Hippocampal formation (tissue), 2 donors: ENCODE measurements around the gene GAB1.

ENCODE experiments used
- DNase-seq, 2 donors: peaks; one replicate each; lab custom pipeline; 2025; lab: John Stamatoyannopoulos, UW

GAB1 gene

DNA sequence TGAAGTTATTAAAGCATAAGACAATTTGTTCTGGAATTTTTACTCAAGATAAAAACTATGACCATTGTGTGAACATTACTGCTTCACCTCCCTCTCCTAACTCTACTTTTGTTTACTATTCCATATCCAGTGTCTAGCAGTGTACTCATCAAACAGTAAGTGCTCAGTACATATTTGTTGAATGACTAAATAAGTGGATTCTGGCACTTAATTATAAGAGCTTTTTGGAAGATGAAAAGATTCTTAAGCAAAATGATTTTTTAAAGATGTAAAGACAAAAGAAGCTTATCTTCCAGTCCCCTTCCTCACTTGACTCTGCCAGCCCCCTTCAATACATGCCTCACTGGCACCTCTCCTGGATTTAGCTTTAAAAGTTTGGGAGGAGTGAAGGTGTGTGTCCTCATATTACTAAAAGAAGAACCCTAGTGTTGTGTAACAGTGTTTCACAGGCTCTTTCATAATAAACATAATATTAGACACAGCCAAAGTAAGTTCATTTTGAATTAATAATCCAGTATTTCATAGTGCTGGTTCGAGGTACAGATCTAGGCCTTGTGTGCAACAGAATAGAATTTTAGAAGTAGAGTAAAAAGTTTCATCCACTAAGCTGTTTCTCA, 53.0 kb downstream of the GAB1 start:
- DNase-seq: no peak

DNA sequence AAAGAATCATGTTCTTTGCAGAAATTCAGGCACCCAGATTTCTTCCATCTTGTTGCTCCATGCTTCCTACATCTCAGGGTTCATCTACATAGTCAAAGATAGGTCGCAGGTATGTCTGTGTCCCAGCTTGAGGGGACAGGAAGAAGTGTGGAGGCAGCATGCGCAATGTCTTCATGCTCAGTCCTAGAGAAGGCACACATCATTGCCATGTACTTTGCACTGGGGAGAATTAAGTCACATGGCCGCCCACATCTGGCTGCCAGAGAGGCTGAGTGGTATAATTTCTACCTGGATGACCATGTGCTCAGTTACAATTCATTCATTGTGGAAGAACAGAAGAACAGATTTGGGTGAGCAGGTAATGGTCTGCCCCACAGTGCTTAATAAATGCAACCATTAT, 54.1 kb downstream of the GAB1 start:
- peak in 1 of 2 donors; percentile 26 for DNase-seq

DNA sequence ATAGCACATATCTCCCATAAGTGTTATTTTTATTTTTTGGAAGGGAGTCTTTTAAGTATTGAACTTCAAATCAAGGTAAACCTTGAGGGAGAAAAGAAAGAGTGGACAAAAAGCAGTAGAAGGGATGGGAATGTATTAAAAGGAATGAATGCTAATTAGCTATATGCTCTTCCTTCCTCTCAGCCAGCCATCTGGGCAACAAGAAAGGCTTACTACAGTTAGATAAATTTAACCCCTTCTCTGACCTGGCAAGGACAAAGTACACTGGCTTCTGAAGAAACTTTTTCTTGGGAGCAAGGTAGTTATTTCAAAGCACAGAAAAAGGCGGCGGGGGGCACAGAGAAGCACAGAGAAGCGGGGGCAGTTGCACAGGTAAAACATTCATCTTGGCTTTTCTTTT, 54.6 kb downstream of the GAB1 start:
- no peak for DNase-seq

DNA sequence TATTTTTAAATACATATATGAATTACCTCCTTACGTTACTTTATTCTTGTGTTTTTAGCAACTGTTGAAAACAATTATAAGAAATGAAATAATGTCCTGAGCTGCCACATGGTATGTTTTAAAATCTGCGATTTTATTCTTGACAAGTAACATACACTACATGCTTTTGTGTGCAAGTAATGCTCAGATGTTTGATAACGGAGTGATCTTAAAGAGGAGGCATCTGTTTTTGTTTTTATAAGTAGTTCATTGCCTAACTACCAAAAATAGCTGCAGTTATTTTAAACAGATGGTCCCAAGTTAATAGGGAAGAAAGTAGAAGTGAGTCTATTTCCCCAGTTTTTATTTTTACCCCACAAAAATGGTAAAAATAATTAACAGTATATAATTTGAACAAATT, 55.2 kb downstream of the GAB1 start:
- no peak for DNase-seq

DNA sequence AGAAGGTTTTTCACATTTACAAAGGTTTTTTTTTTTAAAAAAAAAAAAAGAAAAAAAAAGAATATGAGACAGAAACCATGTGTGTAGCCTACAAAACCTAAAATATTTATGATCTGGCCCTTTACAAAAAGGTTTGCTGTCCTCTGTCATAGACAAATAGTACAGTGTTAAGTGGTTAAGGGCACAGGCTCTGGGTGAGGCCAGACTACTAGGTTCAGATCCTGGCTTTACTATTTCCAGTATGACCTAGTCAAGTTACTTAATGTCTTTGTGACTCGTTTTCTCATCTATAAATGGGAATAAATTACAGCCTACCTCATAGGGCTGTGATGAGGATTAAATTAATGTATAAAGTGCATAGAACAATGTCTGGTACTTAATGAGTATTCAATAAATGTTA, 56.5 kb downstream of the GAB1 start:
- DNase-seq: no peak

DNA sequence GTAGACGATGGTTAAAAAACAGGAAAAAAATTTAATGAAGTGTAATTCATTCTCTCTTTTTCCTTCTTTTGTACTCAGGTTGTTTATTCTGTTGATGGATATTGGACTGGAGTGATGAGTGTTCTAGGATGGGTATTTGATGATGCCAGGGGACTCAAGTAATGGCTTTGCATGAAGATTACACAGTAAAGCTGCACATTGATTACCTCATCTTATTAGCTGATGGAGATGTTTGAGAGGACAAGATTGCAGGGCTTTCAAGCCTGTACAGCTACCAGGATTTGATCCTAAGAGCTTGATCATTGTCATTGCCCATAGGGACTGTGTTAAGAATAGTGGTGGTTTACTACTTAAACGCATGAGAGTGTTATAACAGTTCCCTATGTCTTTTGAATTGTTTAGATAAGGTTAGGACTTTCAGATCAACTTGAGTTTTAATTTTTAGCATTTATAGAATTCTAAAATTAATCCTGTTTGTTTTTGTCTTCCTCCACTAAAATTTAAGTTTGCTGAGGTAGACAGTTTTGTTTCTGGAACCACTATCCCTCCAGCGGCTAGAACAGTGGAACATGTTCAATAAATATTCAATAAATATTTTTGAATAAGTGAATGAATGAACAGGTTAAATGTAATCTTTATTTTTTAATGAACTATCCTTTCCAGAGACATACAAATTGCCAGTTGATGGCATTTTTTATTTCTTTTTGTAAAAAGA, 58.2 kb downstream of the GAB1 start:
- DNase-seq: no peak

DNA sequence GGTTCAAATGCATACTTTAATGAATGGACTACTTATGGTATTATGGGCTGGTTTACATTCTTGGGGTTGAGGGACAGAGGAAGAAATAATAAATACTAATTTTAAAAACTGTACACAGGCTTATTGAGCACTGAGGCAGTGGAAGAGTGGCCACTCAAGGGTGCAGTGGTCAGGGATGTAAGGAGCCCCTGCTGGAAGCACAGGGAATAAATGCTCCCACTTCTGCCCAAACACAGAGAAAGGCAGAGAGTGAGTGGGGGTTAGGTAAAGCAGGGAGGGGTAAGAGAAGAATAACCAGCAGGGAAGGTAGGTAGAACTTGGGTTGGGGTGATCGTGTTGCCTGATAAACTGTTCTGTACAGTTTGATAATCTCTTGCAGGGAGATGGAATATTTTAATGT, 60.0 kb downstream of the GAB1 start:
- no peak for DNase-seq

DNA sequence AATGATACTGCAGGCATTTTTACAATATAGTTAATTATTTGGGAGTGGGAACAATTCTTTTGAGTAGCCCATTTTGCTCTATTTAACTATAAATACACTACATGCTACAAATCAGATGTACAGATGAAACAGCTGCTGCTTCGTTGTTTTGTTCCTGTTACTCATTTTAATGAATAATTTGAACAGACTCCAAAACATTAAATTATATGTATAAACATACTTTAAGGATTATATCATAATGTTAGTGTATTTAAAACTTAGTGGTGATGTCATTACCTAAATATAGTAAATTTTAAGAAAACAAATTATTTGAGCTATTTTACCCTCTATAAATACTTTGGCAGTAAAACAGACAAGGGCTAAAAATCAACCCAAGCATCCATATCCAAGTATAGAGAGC, 60.7 kb downstream of the GAB1 start:
- no peak for DNase-seq

DNA sequence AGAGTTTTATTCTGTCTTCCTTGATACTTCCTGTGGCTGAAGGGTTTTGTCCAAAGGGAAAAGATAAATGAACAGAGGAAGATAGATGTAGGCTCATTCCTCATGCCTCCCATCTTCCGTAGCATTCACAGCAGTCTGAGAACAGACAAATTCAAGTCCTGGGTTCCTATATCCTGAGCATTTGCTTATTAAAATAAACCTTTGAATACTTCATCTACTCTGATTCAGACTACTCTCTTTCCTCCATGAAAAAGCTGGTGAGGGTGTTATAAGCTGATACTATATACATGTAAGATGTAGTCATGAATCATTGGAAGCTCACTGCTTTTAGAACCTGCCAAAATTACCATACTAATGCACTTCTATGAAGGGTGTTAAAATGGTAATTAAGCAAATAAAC, 61.2 kb downstream of the GAB1 start:
- no peak for DNase-seq

DNA sequence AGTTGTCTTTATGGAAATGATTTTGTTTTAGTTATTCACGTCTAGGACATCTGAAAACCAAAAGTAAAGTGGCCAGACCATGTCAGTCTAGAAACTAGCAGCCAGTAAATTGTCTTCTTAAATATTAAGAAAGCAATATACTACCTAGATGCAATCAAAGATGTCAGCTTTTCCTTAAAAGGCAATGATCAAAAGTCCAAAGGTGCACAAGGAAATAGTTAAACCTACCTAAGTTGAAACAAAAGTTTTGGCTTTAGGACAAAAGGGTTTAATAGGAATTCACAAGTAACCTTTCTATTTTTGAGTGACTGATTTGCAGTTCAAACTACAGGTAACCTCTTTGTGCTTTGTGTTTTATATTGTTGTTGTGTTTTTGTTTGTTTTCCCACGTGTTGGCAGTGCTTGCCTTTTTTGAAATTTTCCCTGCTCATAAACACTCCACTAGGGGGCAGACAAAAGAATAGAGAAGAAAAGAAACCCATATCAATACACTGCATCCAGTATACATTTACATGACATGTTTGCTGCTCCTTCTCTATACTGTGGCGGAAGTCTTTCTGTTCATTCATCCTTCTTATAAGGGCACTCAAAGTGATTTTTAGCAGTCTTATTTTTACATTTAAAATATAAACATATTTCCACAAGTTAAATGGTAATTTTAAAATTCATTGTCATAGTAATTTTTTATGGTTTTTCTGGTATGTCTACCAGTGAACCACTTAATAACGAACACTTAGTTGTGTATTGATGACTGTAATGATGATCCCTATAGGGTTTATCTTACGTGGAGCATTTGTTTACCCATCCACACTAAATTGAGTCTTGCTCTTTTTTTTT, 62.7 kb downstream of the GAB1 start:
- DNase-seq: peak in 1 of 2 donors; percentile 68

DNA sequence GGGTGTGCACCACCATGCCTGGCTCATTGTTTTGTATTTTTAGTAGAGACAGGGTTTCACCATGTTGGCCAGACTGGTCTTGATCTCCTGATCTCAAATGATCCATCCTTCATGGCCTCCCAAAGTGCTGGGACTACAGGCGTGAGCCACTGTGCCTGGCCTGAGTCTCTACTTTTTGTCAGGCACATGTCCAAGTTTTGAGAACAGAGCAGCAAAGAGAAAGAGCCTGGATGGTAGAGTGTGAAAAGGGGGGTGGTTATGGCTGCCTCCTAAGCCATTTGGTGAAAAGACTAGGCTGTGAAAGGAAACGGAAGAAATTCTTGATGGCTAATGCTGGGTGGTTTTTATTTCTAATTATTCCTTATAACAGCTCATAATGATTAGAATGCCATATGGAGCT, 63.4 kb downstream of the GAB1 start:
- DNase-seq: peak in 1 of 2 donors; percentile 30

DNA sequence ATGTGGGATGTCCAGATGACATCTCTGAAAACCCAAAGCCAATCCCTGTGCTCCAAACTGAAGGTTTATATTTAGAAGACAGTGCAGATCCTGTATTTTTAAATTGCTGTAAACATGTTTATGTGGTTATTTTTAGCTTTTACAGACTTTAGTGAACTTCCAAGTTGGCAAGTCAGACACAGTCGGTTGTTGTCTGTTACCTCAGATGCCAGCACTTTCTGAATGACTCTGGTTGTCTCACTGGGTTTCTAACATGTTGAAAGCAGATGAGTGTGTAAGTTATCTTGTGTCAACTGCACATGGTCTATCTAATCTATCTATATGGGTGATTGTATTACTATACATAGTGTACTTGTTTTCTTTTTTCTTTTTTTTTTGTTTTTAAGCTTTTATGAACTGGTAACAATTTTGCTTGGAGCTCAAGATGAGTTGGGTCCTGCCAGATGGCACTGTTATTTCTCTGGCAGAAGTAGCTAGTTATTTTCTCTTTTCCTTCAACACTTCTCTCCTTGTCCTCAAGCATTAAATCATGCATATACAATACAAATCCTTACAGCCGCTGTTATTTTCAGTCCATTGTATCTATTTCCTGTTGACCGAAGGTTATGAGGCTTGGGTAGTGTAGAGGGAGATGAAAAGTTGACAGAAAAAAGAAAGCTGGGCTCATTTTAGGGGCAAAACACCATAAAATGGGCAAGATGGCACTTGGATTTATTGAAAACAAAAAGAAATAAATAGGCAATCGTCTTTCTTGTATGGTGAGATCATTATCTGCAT, 66.3 kb downstream of the GAB1 start:
- peak; percentile 23 to 70 for DNase-seq

DNA sequence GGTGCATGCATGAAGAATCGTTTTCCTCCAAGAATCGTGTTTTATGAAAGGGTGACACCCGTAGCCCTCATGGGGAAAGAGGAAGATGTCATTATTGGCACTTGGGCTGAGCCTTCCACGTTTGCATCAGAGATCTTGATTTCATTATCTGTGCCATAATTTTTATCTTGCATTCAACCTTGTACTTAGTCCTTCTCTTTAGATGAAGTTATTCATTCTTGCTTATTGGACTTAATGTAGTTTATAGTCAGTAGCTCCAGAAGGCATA, 66.8 kb downstream of the GAB1 start:
- DNase-seq: no peak

DNA sequence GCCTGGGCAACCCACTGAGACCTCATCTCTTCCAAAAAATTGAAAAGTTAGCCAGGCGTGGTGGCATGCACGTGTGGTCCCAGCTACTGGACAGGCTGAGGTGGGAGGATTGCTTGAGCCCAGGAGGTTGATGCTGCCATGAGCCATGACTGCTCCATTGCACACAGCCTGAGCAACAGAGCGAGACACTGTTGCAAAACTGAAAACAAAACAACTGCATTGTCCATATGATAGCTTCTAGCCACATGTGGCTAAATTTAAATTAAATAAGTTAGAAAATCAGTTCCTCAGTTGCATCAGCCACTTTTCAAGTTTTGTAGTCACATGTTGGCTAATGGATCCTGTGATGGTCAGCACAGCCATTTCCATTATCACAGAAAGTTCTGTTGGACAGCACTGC, 67.9 kb downstream of the GAB1 start:
- DNase-seq: no peak

DNA sequence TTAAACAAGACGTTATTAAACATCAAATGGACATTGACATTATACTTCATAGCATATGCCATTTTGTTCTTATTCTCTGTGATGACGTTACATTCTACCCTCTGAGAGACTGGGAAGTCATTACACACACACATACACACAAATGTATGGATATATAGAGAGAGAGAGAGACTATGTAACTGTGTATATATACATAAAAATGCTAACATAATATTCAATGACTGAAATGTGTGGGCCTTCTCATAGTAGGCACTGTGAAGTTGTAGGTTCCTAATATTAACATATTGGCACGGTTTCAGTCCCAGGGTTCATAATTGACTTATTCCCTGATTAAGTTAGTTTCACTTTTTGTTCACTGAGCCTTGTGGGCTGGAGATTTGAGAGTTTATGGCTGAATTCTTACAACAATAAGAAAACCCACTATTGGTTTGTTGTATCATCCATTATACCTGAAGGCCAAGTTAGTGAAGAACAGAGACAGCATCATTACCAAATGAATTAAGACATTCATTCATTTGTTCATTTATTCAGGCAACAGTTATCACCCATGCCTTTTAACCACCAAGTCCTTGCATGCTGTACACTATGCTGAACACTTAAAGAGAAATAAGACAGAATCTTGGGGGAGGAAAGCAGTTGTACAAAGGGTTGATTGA, 68.5 kb downstream of the GAB1 start:
- DNase-seq: no peak

DNA sequence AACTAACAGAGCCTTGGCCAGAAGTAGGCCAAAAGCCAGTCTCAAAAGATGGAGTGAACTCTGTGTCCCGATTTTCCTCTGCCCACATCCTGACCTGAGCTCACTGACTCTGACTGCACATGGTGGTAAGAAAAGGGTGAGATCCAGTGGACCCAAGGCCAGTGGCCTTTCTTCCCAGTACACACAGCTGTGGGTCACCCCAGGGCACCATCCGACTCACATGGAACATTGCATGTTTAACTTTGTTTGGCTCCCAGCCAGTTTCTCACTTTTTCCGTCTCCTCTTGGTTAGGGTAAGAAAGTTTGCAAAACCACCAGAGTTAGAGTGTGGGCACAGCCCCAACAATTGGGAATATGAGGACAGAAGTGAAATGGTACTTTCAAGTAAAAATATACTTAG, 69.8 kb downstream of the GAB1 start:
- no peak for DNase-seq

DNA sequence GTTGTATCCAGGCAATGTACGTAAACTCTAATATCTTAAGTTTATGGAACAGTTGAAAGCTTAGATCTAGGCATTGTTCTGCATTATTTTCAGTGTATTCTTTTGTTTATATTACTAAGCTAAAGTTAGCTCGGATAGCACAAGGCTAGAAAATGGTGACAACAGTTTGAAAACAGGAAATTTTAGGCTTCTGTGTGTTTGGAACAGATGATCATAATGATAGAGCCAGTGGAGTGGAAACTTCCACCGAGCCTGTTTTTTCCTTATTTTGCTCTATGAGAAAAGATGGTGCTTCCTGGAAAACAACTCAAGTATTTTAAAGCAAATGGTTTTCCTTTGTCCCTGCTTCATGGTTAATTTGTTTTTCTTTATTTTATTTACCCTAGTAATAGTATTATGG, 70.8 kb downstream of the GAB1 start:
- peak in 1 of 2 donors; percentile 29 for DNase-seq

DNA sequence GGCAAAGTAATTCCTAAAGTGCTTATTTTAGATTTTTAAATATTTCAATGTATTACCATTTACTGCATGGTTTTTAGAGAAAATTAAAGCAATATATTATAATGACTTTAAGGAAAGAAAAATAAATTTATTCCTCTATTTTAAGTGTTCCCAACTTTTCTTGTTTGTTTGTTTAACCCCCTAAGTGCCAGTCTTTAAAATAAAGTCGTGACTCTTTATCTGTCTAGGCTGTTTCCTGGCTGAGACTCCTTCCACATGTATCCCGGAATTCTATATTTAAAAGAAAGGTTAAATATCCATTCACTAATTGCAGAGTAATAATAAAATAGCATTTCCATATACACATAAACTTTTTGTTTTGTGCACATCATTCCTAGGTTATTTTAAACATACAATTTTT, 71.2 kb downstream of the GAB1 start:
- DNase-seq: no peak

DNA sequence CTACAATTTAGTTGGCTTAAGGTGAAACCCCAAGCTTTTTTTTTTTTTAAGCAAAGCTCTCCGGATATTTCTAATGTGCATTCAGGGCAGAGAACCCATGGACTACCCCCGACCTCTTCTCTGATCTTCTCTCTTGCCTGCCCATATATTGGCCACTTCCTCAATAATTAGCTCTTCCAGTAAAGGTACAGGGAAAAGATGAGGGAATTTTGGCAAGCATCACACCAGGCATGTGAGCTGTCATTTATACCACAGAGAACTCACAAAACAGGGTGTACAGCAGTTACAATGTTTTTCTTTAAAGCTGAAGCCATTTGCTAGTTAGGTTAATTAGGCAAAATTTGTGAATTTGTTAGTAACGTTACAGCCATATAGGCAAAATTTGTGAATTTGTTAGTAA, 73.3 kb downstream of the GAB1 start:
- no peak for DNase-seq

DNA sequence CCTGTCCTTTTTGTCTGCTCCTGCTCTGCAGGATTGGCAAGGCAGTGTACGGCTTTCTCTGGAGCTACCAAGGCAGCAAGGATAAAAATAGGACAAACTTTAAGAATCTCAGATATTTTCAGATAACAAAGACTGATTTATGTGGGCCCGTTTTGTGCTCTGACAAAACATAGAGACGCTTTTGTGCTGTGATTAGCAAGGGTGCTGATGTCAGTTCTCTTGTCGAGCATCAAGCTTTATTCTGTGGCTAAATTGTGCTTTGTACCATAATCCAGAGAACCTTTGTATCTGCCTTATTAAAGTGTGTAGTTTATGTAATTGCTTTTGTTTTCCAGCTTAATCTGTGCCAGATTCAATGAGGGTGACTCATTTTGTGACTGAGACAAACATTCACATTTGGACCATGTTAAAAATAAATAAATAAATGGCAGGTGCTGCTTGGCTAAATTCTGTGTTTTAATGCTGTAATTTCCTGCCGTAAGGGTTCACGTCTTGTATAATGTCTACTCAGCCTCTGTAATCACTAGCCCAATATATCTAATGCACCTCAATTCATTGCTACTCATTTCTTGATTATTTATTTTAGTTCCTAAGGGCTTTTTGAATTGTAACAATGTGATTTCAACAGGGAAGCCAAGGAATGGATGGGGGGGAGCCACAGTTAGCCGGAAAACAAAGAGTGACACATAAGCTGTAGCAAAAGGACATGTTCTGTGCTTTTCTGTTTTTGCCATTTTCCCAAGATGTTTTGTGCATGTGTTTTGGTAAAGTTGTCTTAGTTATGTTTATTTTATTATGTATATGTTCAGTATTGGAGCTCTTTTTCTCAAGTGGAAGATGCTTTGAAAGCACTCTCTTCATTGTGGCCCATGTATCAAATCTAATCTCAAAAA, 75.1 kb downstream of the GAB1 start:
- peak; percentile 42 to 99 for DNase-seq

DNA sequence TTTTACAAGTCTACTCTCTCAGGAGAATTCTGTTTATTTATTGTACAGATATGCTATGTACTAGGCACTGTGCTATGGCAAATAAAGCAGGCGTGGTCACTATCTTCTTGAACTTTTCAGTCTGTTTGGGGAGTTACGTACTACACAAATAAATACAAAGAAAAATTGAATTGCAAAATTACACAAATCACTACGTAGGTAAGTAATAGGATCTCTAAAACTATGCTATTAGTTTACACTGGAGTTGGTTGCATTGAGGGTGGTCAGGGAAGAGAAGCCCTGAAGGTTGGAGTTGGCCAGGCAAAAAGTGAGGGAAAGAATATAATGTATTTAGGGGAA, 75.7 kb downstream of the GAB1 start:
- no peak for DNase-seq
